A549 (cell line): ENCODE results near the gene TBC1D23. TPM values are rescaled to one million over a fixed set of nuclear protein-coding genes. Genes with fewer than 3 reads are reported as not detected.

ENCODE experiments used
- ATAC-seq, 2 experiments: fragments of 200-7000 bp in 1 of 2; fragments of >200 bp in 1 of 2; cut with Nextera tagmentation in 1 of 2; cut with Tn5 transposase in 1 of 2; 3 replicates each; pipeline versions ENCODE4 v1.8.0 to v1.9.1; 2018 to 2020; ENCODE audit warnings: mild to moderate bottlenecking in 1 of 2, moderate library complexity in 1 of 2
- CTCF ChIA-PET: fragments of 300-600 bp; sonication (Branson Sonifier 250); formaldehyde crosslinking; extraction: SDS; loops from one replicate; lab custom pipeline; 2021; ENCODE audit warnings: antibody characterized with exemption, inconsistent platforms; lab: Yijun Ruan, JAX
- POLR2A ChIA-PET: fragments of 350-600 bp; formaldehyde crosslinking; extraction: SDS; loops from one replicate; lab custom pipeline; 2021; ENCODE audit warnings: antibody characterized with exemption, inconsistent platforms; lab: Yijun Ruan, JAX
- DNase-seq, 2 experiments: peaks; one replicate each; pipeline versions ENCODE4 v3.0.0 to v3.0.0-alpha.2; 2011 to 2016; ENCODE audit warnings: low read depth in 1 of 2, low spot score in 1 of 2
- FAIRE-seq: peaks from 2 replicates; lab custom pipeline; 2011; peaks lifted over from hg19 to GRCh38; lab: Jason Lieb, UNC
- H3K27ac ChIP-seq, 2 experiments: fragments of >200 bp; sonication (Bioruptor Twin); formaldehyde crosslinking; 3 replicates each; pipeline ENCODE4 v1.5.1; 2016 to 2017
- H3K4me1 ChIP-seq: fragments of >200 bp; sonication (Bioruptor Twin); formaldehyde crosslinking; 3 replicates; pipeline ENCODE4 v1.6.1; 2016
- H3K4me2 ChIP-seq: fragments of >200 bp; sonication (Bioruptor Twin); formaldehyde crosslinking; 3 replicates; pipeline ENCODE4 v1.6.1; 2016
- H3K4me3 ChIP-seq: fragments of >200 bp; sonication (Bioruptor Twin); formaldehyde crosslinking; 3 replicates; pipeline ENCODE4 v1.5.1; 2016
- H3K9me3 ChIP-seq: fragments of >200 bp; sonication (Bioruptor Twin); formaldehyde crosslinking; 3 replicates; pipeline ENCODE4 v1.6.1; 2016
- BHLHE40 ChIP-seq: IDR thresholded peaks from 2 replicates; pipeline ENCODE4 v1.6.1; 2012; ENCODE audit warnings: low read depth, low read length, inconsistent platforms
- CBX2 ChIP-seq: fragments of 200-600 bp; sonication (generic); IDR thresholded peaks from 2 replicates; pipeline ENCODE4 v1.6.1; 2016; ENCODE audit warnings: low read depth, mild to moderate bottlenecking, borderline replicate concordance
- CEBPB ChIP-seq, 2 experiments: fragments of >200 bp in 1 of 2; sonication (Bioruptor Twin) in 1 of 2; formaldehyde crosslinking in 1 of 2; IDR thresholded peaks; 2 replicates each; pipeline ENCODE4 v1.6.1; 2012 to 2016
- CHD2 ChIP-seq: fragments of 150-350 bp; IDR thresholded peaks from 2 replicates; pipeline ENCODE4 v1.6.1; 2014; ENCODE audit warnings: low read length; ENCODE audit not compliant: partially characterized antibody
- E2F6 ChIP-seq: IDR thresholded peaks from 2 replicates; pipeline ENCODE4 v1.6.1; 2012; ENCODE audit warnings: low read depth, borderline replicate concordance
- EHF ChIP-seq: fragments of 250-450 bp; sonication (Bioruptor Pico); IDR thresholded peaks from 2 replicates; pipeline ENCODE4 v1.5.0; 2020; ENCODE audit warnings: mild to moderate bottlenecking
- EHMT2 ChIP-seq: fragments of 200-600 bp; sonication (generic); IDR thresholded peaks from 2 replicates; pipeline ENCODE4 v1.6.1; 2016; ENCODE audit warnings: antibody characterized with exemption, low read depth, mild to moderate bottlenecking, moderate library complexity
- FOSB ChIP-seq: fragments of 250-450 bp; sonication (Bioruptor Pico); IDR thresholded peaks from 2 replicates; pipeline ENCODE4 v1.5.0; 2020; ENCODE audit warnings: mild to moderate bottlenecking, moderate library complexity
- FOSL2 ChIP-seq, 2 experiments: fragments of 450-650 bp in 1 of 2; fragments of >200 bp in 1 of 2; sonication (Bioruptor Twin) in 1 of 2; formaldehyde crosslinking; IDR thresholded peaks; 2 replicates each; pipeline versions ENCODE4 v1.5.0 to v1.6.1; 2016 to 2020; ENCODE audit warnings: mild to moderate bottlenecking in 1 of 2, moderate library complexity in 1 of 2
- GATA3 ChIP-seq: IDR thresholded peaks from 2 replicates; pipeline ENCODE4 v1.6.1; 2012; ENCODE audit warnings: borderline replicate concordance
- HEYL ChIP-seq: fragments of 250-450 bp; sonication (Bioruptor Pico); IDR thresholded peaks from 2 replicates; pipeline ENCODE4 v1.8.0; 2021; ENCODE audit warnings: mild to moderate bottlenecking, moderate library complexity
- HMGXB4 ChIP-seq: fragments of 250-450 bp; sonication (Bioruptor Pico); IDR thresholded peaks from 2 replicates; pipeline ENCODE4 v1.5.0; 2021; ENCODE audit warnings: mild to moderate bottlenecking, moderate library complexity, borderline replicate concordance
- JUN ChIP-seq, 2 experiments: fragments of >200 bp; sonication (Bioruptor Twin); formaldehyde crosslinking; IDR thresholded peaks; 2 replicates in 1 of 2; 3 replicates in 1 of 2; pipeline ENCODE4 v1.6.1; 2016 to 2017
- KDM1A ChIP-seq: fragments of 200-600 bp; sonication (generic); IDR thresholded peaks from 2 replicates; pipeline ENCODE4 v1.6.1; 2016; ENCODE audit warnings: low read depth, mild to moderate bottlenecking
- KDM5A ChIP-seq: fragments of 200-600 bp; sonication (generic); IDR thresholded peaks from 2 replicates; pipeline ENCODE4 v1.6.1; 2016; ENCODE audit warnings: antibody characterized with exemption, mild to moderate bottlenecking
- NFE2L2 ChIP-seq: fragments of 150-350 bp; conservative IDR thresholded peaks from 2 replicates; pipeline ENCODE4 v1.6.1; 2014; ENCODE audit warnings: low read length
- POLR2A ChIP-seq: IDR thresholded peaks from 2 replicates; pipeline ENCODE4 v1.6.1; 2012; ENCODE audit warnings: mild to moderate bottlenecking, low read length
- POLR2AphosphoS2 ChIP-seq: conservative IDR thresholded peaks from 2 replicates; pipeline ENCODE4 v1.6.1; 2012; ENCODE audit warnings: low read length, improper control_type of control experiment, inconsistent platforms
- RARB ChIP-seq: fragments of 250-450 bp; sonication (Bioruptor Pico); IDR thresholded peaks from 2 replicates; pipeline ENCODE4 v1.8.0; 2021; ENCODE audit warnings: mild to moderate bottlenecking, moderate library complexity
- SMC3 ChIP-seq: fragments of >200 bp; sonication (Bioruptor Twin); formaldehyde crosslinking; IDR thresholded peaks from 3 replicates; pipeline ENCODE4 v1.6.1; 2018; ENCODE audit warnings: inconsistent platforms
- ZSCAN20 ChIP-seq: fragments of 250-450 bp; sonication (Bioruptor Pico); IDR thresholded peaks from 2 replicates; pipeline ENCODE4 v1.8.0; 2022; ENCODE audit warnings: mild to moderate bottlenecking, moderate library complexity
- WGBS: methylation state at CpG from one replicate; pipeline ENCODE4 v1.1.6; 2017; ENCODE audit errors: missing lambda C conversion rate; 5-methylcytosine and 5-hydroxymethylcytosine counted together
- polyA plus RNA-seq, 4 experiments: library from polyadenylated mRNA; depleted of rRNA in 3 of 4; stranded (reverse); fragments of >200 nt; fragmentation: RNase III in 1 of 4; extraction: RNeasy Plus Mini Kit Qiagen cat#74134 plus additional on column Dnase treatment in 1 of 4; gene quantifications; 2 replicates in 3 of 4; 3 replicates in 1 of 4; pipeline ENCODE4 v1.2.3, GENCODE V29; 2011 to 2017
- TF ChIP-seq, protein P1 (sequence below): fragments of 150-350 bp; IDR thresholded peaks from 2 replicates; pipeline ENCODE4 v1.6.1; 2014; ENCODE audit warnings: low read depth, mild to moderate bottlenecking, low read length

TBC1D23 gene
- polyA plus RNA-seq, 2 of the 4 experiments (the other 2 are of a cell fraction), result 14.5 to 29.4 TPM

- Histone ChIP-seq H3K4me1 (peaks cover 3% of the 10 kb centered on the region; the same call in 1 of the 3 replicates), H3K27ac (no peak overlapping the region), H3K4me3 (no peak overlapping the region), H3K4me2 (no peak overlapping the region), H3K9me3 (no peaks in the 10 kb centered on the region)
- WGBS, result 97% methylated on average over 2 of the region's 2 CpGs
- ATAC-seq, result no peak
- FAIRE-seq, result no peak
- no peak for DNase-seq
- POLR2A ChIA-PET, result no interaction called here
- CTCF ChIA-PET, result interaction anchor here (1.0 to 1.3 kb wide), 3 partner anchors 38 to 485 kb away, joined by 3 to 4 read pairs (median 4); no protein-coding TSS in a partner anchor
- TF ChIP-seq HEYL (CRISPR knock-in tag) (no peak), CHD2 (no peak), POLR2AphosphoS2 (no peak), KDM1A (no peak), FOSL2 (IDR thresholded peaks at IDR 0.05) (no peak), FOSL2 (CRISPR knock-in tag; IDR thresholded peaks at IDR 0.05) (no peak), GATA3 (no peak), CEBPB (IDR thresholded peaks at IDR 0.05) (no peak), EHMT2 (no peak), BHLHE40 (no peak), NFE2L2 (no peak), SMC3 (no peak), ZSCAN20 (no peak), CBX2 (no peak), EHF (CRISPR knock-in tag) (no peak)
These were observed 57.1 kb downstream of the TBC1D23 start for GRCh38 chr3:100317912-100318311.

DNA sequence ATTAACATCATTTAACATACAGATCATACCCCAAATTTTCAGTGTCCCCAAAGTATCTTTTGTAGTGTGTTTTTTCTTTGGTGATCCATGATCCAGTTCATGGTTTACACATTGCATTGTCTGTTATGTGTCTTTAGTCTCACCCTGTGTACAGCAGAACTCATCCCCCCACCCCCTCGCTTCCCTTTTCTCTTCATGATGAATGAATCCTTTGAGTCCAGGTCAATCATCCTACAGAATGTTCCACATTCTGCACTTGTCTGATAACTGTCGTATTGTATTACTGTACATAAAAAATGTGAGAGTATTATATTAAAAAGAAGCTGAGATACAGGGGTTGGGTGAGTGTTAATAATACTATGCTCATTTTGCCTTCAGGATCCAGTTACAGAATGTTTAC lies 59.2 kb downstream of the TBC1D23 start:
- ATAC-seq (no peak), DNase-seq (no peak), FAIRE-seq (no peak)
- ChIA-PET CTCF (no interaction called here), POLR2A (no interaction called here)
- no peak overlapping the region for H3K4me3 ChIP-seq
- TF ChIP-seq FOSB (CRISPR knock-in tag) (no peak), KDM5A (no peak), RARB (no peak), HMGXB4 (CRISPR knock-in tag) (no peak)
- TF ChIP-seq, protein P1, sequence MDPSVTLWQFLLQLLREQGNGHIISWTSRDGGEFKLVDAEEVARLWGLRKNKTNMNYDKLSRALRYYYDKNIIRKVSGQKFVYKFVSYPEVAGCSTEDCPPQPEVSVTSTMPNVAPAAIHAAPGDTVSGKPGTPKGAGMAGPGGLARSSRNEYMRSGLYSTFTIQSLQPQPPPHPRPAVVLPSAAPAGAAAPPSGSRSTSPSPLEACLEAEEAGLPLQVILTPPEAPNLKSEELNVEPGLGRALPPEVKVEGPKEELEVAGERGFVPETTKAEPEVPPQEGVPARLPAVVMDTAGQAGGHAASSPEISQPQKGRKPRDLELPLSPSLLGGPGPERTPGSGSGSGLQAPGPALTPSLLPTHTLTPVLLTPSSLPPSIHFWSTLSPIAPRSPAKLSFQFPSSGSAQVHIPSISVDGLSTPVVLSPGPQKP, result no peak
- no peaks in the 10 kb centered on the region for H3K9me3 ChIP-seq
- H3K27ac ChIP-seq, result no peak overlapping the region
- peaks cover 3% of the 10 kb centered on the region; the same call in 1 of the 3 replicates for H3K4me1 ChIP-seq
- no peak overlapping the region for H3K4me2 ChIP-seq
- WGBS, result 93% methylated on average over 2 of the region's 2 CpGs

DNA sequence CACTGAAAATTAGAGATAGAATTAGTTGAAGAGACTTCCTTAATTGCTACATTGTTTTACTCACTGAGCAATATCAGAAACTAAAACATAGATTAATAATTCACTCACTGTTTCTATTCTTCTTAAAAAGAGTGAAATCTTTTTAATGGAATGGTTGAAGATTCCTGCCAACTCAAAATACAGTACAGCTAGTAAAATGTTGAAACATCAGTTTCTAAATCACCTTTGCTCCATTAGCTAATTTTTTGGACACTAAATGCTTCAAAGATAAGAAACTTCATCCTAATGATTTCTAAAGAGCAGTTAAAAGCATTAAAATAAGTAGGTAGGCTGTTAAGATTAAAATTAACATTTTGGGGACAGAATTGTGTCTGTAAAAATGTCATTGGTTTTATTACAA lies 63.3 kb downstream of the TBC1D23 start:
- FAIRE-seq (no peak), DNase-seq (no peak), ATAC-seq (no peak)
- H3K4me3 ChIP-seq, result no peak overlapping the region
- no peak overlapping the region for H3K27ac ChIP-seq
- no peak overlapping the region for H3K4me2 ChIP-seq
- ChIA-PET CTCF (no interaction called here), POLR2A (interaction anchor here (1.4 kb wide), 1 partner anchor 10 kb away, joined by 4 read pairs; the partner anchor contains the start of gene NIT2)
- no peaks in the 10 kb centered on the region for H3K9me3 ChIP-seq
- no peak for TF ChIP-seq POLR2A
- TF ChIP-seq JUN (IDR thresholded peaks at IDR 0.05), result no peak
- no peak for TF ChIP-seq E2F6
- no peaks in the 10 kb centered on the region for H3K4me1 ChIP-seq
